HL-60 (cell line): Measurements from ENCODE around the gene LAMA4.

ENCODE experiments used
- DNase-seq, 2 experiments: peaks; one replicate each; pipeline ENCODE4 v3.0.0-alpha.2; 2010 to 2020; ENCODE audit warnings: low read depth in 1 of 2, low spot score in 1 of 2
- H3K27ac ChIP-seq: fragments of 250-450 bp; sonication (Bioruptor Pico); replicated peaks from 2 replicates; pipeline ENCODE4 v1.5.1; 2020; ENCODE audit warnings: mild to moderate bottlenecking, moderate library complexity
- H3K27me3 ChIP-seq: fragments of 250-450 bp; sonication (Bioruptor Pico); 2 replicates; pipeline ENCODE4 v1.5.1; 2021; ENCODE audit warnings: mild to moderate bottlenecking, moderate library complexity; ENCODE audit not compliant: insufficient read depth, poor library complexity, severe bottlenecking
- H3K4me3 ChIP-seq: replicated peaks from 2 replicates; pipeline ENCODE4 v1.5.1; 2011; ENCODE audit warnings: mild to moderate bottlenecking, control low read depth, low read length; ENCODE audit not compliant: insufficient read depth
- GABPA ChIP-seq: IDR thresholded peaks from 2 replicates; pipeline ENCODE4 v1.6.1; 2012; ENCODE audit warnings: low read depth
- POLR2AphosphoS5 ChIP-seq: IDR thresholded peaks from 2 replicates; pipeline ENCODE4 v1.6.1; 2012; ENCODE audit warnings: low read depth
- SPI1 ChIP-seq: IDR thresholded peaks from 2 replicates; pipeline ENCODE4 v1.6.1; 2012; ENCODE audit warnings: low read depth, mild to moderate bottlenecking, borderline replicate concordance
- TF ChIP-seq, protein P1 (sequence below): IDR thresholded peaks from one replicate; pipeline ENCODE4 v1.5.1; 2011; ENCODE audit warnings: low read length, control low read depth, inconsistent platforms; ENCODE audit not compliant: insufficient read depth
- TF ChIP-seq, protein P2 (sequence below): IDR thresholded peaks from 2 replicates; pipeline ENCODE4 v1.6.1; 2012; ENCODE audit warnings: low read depth; ENCODE audit not compliant: insufficient replicate concordance

Gene LAMA4

DNA sequence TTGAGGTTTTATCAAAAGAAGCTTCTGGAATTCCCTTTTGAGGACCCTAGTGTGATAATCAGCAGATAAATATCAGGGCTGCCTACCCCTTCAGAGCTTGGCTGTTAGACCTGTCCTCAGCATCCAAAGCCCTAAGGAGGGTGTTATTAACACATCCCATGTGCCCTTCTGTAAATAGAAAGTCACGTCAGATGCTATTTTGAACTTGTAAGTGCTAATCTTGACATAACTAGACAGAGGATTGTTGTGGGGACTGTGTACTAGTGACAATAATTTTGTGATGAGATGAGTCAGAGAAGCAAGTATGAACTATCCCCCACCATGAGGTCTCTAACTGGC lies 4.9 kb upstream of the LAMA4 start:
- no peak for DNase-seq
- Histone ChIP-seq H3K27me3 (peaks cover 10% of the 10 kb centered on the region), H3K4me3 (no peak overlapping the region), H3K27ac (no peak overlapping the region)
- TF ChIP-seq GABPA (no peak), POLR2AphosphoS5 (no peak), SPI1 (no peak)
- TF ChIP-seq, protein P1, sequence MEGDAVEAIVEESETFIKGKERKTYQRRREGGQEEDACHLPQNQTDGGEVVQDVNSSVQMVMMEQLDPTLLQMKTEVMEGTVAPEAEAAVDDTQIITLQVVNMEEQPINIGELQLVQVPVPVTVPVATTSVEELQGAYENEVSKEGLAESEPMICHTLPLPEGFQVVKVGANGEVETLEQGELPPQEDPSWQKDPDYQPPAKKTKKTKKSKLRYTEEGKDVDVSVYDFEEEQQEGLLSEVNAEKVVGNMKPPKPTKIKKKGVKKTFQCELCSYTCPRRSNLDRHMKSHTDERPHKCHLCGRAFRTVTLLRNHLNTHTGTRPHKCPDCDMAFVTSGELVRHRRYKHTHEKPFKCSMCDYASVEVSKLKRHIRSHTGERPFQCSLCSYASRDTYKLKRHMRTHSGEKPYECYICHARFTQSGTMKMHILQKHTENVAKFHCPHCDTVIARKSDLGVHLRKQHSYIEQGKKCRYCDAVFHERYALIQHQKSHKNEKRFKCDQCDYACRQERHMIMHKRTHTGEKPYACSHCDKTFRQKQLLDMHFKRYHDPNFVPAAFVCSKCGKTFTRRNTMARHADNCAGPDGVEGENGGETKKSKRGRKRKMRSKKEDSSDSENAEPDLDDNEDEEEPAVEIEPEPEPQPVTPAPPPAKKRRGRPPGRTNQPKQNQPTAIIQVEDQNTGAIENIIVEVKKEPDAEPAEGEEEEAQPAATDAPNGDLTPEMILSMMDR, result no peak
- TF ChIP-seq, protein P2, sequence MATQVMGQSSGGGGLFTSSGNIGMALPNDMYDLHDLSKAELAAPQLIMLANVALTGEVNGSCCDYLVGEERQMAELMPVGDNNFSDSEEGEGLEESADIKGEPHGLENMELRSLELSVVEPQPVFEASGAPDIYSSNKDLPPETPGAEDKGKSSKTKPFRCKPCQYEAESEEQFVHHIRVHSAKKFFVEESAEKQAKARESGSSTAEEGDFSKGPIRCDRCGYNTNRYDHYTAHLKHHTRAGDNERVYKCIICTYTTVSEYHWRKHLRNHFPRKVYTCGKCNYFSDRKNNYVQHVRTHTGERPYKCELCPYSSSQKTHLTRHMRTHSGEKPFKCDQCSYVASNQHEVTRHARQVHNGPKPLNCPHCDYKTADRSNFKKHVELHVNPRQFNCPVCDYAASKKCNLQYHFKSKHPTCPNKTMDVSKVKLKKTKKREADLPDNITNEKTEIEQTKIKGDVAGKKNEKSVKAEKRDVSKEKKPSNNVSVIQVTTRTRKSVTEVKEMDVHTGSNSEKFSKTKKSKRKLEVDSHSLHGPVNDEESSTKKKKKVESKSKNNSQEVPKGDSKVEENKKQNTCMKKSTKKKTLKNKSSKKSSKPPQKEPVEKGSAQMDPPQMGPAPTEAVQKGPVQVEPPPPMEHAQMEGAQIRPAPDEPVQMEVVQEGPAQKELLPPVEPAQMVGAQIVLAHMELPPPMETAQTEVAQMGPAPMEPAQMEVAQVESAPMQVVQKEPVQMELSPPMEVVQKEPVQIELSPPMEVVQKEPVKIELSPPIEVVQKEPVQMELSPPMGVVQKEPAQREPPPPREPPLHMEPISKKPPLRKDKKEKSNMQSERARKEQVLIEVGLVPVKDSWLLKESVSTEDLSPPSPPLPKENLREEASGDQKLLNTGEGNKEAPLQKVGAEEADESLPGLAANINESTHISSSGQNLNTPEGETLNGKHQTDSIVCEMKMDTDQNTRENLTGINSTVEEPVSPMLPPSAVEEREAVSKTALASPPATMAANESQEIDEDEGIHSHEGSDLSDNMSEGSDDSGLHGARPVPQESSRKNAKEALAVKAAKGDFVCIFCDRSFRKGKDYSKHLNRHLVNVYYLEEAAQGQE, result no peak

DNA sequence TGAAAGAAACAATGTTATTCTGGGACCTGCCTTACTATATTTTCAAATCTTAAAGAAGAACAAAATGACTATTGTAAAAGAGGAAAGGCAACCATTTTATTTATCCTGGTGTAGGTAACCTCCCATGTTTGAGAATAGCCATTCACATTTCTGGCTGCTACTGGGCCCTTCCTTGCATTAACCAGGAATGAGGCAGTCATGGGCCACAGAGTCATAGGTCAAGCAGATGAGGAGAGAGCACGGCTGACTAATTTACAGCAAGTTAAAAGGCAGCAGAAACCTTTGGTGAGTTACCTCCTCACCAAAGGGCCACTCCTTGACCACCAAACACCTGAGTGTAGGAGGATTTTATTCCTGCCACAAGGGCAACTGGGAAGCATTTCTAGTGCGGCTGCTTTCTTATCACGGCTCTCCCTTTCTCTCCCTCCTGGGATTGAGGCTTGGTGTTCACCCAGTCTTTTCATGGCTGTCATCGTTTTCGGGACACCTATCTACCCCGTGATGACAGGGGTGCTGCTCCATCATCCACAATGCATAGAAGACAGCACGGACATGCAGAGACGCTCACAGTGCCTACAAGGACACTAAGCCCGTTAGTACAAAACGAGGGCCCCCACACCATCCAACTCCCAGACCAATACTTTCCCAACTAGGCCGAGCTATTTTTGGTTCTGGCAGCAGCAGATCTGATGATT lies 4.4 kb upstream of the LAMA4 start:
- no peak for TF ChIP-seq POLR2AphosphoS5
- TF ChIP-seq, protein P1, result no peak
- TF ChIP-seq GABPA, result no peak
- TF ChIP-seq SPI1, result no peak
- TF ChIP-seq, protein P2, result no peak
- Histone ChIP-seq H3K27me3 (peaks cover 16% of the 10 kb centered on the region), H3K4me3 (no peak overlapping the region), H3K27ac (no peak overlapping the region)
- no peak for DNase-seq

DNA sequence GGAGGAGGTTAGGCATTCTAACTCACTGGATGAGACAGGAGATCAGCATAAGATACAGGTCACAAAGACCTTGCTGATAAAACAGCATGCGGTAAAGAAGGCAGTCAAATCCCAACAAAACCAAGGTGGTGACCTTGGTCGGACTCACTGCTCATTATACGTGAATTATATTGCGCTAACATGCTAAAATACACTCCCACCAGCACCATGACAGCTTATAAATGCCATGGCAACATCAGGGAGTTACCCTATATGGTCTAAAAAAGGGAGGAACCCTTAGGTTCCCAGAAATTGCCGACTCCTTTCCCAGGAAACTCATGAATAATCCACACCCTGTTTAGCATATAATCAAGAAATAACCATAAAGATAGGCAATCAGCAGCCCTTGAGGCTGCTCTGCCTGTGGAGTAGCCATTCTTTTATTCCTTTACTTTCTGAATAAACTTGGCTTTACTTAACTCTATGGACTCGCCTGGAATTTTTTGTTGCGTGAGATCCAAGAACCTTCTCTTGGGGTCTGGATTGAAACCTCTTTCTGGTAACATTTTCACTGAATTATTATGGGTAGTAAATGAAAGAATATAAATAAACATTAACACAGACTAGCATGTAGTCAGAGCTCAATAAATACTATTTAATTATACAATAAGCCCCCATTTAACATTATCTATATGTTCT lies 3.0 kb upstream of the LAMA4 start:
- Histone ChIP-seq H3K4me3 (no peak overlapping the region), H3K27me3 (peaks cover 30% of the 10 kb centered on the region), H3K27ac (no peak overlapping the region)
- DNase-seq, result no peak
- TF ChIP-seq, protein P2, result no peak
- no peak for TF ChIP-seq POLR2AphosphoS5
- TF ChIP-seq, protein P1, result no peak
- TF ChIP-seq SPI1, result no peak
- TF ChIP-seq GABPA, result no peak
